Body of pancreas (tissue), 4 donors: Measurements from ENCODE around the gene CD300E.

Experiments used
- CTCF ChIP-seq, 7 experiments: fragments of 450-650 bp in 4 of 7; fragments of 200-600 bp in 3 of 7; sonication (generic) in 3 of 7; IDR thresholded peaks; one replicate each; pipeline ENCODE4 v1.5.1; 2016 to 2019; ENCODE audit warnings: antibody characterized with exemption in 7 of 7
- POLR2A ChIP-seq, 3 donors: fragments of 450-650 bp; IDR thresholded peaks; one replicate each; pipeline ENCODE4 v1.6.1; 2016; ENCODE audit warnings: antibody characterized with exemption in 3 of 3, mild to moderate bottlenecking in 2 of 3

GRCh38 chr17:74671031-74671771 lies 47.7 kb upstream of the CD300E start:
- TF ChIP-seq POLR2A (IDR thresholded peaks at IDR 0.05) (no peak), CTCF (IDR thresholded peaks at IDR 0.05) (no peak)
